NOMO-1 treated with DMSO at 0.1 percent for 48 hours (cell line): ENCODE measurements around the gene SMCO4.
A peak's percentile ranks its signal among the peaks of the same experiment; 100 is the strongest.
"Not testable (repeated sequence)": the region's sequence is repeated elsewhere in the genome, so short reads cannot be mapped to it uniquely, and the experiment has no call there.

Experiments used
- DNase-seq: peaks from one replicate; lab custom pipeline; 2025; ENCODE audit not compliant: unreplicated experiment; lab: John Stamatoyannopoulos, UW

The SMCO4 gene, protein sequence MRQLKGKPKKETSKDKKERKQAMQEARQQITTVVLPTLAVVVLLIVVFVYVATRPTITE

DNA sequence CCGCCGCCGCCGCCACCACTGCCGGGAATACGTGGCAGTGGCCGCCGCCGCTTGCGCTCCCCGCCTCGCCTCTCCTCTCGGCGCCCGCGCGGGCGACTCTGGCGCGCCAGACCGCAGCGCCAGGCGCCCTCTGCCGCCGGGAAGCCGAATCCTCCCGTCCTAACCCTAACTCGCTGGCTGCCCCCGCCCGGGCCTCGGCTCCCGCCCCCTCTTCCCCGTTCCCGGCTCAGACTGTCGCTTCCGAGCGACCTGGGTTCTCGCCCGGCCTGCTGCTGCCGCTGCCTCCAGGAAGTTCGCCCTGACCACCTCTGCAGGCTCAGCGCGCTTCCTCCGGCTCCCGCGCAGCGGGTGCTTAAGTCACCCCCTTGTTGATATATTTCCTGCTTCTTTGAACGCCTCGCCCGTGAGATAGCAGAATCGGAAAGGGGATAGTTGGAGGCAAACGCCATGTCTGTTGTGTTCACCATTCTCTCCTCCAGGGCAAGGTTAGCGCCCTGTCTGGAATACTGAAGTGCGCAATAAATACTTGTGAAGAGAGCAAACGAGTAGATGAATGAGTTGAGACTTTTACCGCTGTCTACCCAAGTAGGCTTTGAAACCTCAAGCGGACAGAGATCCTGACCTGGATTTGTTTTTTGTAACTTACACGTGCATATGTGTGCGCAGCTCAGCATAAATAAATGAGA is at the start of gene SMCO4:
TSS of gene SMCO4 (minus strand) at position 100 of the 686 bp plus-strand sequence. CDS start 64,202 bp downstream, outside the sequence.
- DNase-seq: peak; percentile 57

DNA sequence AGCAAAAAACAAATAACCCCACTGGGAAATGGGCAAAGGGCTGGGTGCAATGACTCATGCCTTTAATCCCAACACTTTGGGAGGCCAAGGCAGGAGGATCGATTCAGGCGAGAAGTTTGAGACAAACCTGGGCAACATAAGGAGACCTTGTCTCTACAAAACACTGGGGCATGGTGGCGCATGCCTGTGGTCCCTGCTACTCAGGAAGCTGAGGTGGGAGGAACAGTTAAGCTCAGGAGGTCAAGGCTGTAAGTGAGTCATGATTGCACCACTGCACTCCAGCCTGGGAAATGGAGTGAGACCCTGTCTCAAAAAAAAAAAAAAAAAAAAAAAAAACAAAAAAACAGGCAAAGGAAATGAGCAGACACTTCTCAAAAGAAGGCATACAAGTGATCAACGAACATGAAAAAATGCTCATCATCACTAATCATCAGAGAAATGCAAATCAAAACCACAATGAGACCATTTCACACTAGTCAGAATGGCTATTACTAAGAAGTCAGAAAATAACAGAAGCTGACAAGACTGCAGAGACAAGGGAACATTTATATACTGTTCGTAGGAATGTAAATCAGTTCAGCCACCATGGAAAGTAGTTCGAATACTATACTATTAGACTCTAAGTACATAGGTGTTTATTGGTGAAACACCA is 48.2 kb upstream of the SMCO4 start:
- DNase-seq: peak; percentile 75

DNA sequence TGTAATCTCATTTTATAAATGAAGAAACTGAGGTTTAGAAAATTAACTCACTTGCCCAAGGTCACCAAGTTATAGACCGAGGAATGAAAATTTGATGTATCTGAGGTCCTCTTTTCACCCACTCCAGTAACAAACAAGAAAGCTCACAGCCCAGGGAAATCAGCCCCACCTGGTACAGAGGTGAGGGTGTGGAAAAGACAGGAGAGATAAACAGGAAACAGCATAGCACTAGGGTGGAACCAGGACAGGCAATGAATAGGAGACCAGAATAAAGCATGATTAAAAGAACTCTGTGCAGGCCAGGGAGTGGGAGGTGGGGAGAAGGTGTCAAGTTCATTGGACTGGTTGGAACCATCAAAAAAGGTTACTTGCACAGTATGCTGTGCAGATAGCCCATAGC is 46.2 kb upstream of the SMCO4 start:
- no peak for DNase-seq

DNA sequence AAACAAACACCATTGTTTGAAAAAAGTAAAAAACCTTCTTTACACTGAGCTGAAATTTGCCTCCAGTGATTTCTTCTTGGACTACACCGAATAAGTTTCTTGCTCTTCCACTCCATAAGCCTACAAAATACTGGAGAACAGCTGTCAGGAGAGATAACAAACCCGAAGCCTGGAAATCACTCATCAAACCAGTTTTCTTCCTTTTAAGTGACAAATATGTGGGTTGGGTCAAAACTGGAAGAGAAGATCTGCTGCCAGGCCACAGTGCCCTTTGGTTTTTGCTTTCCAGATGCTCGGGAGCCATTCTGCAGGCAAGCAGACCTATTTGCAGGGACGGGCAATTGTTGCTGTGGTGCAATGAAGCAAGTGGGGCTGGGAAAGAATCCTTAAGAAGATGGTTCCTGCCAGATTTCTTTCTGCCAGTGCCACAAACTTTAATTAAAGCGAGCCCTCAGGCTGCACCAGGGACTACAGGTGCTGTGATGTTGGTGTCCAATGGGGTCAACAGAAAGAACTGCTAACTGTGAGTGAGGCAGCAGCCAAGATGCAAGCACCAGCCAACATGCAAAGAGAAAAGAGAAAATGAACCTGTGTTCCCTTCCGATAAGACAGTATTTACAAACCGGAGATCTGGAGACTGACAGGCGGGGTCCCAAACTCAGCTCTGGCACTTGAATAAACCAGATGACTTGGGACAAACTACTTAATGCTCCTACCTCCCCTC is 44.8 kb upstream of the SMCO4 start:
- no peak for DNase-seq

DNA sequence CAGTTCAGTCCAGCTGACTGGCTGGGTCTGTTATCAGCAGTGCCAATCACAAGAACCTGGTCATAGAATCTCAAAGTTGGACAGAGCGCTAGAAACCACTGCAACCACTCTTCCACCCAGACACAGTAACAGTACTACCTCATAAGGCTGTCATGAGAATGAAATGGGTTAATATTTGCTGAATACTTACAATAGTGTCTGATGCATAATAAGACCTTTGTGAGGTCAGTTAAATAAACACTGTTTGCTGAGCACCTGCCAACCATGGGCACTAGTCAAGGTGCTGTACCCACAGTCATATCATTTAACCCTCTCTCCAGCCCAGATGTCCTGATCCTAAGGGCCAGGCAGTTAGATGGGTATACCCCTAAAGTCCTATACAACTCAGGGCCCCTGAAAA is 44.2 kb upstream of the SMCO4 start:
- not testable (repeated sequence) for DNase-seq

DNA sequence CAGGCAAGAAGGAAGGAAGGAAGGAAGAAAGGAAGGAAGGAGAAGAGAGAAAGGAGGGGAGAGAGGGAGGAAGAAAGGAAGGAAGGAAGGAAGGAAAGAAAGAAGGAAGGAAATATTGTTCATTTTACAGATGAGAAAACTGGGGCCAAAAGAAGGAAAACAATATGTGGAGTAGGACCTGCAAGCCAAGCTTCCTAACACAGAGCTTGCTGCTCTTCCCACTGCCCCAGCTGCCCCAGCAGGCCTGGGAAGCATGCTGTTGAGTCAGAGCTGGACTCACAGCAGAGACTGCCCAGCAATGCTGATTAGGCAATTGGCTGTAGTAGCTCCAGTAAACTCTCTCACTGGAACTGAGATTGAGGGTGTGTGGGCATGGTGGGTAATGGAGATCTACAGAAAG is 42.6 kb upstream of the SMCO4 start:
- DNase-seq: no peak

DNA sequence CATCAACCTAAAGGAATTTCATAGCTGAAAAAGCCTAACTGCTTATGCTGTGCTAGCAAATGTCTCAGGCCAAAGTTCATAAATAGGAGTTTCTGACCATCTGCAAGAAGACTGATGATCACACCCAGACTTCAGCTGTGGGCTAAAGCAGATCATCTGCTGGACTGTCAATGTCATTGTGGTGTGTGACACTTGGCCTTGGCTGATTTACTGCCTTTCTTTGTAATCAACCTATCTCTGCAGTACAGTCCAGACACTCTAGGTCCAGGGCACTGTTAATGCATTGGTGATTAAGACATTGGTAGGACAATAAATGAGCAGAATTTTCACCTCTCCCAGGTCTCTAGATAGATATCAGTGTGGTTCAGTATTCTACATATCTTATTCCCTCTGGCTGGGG is 40.3 kb upstream of the SMCO4 start:
- no peak for DNase-seq

DNA sequence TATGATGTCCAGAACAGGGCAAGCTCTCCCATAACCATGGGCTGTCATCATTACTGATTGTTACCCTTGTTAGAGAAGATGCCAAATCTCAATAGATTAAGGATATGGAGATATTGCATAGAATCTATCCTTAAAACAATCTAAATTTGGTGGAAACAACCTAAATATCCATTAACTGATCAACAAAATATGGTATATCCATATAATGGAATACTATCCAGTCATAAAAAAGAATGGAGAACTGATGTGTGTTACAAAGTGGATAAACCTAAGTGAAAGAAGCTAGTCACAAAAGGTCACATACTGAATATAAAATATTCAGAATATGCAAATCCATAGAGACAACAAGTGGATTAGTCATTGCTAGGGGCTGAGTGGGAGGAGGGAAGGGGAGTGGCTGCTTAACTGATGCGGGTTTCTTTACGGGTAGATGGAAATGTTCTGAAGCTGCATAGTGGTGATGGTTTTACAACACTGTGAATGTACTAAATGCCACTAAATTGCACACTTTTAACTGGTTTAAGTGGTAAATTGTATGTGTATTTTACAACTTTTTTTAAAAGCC is 36.1 kb upstream of the SMCO4 start:
- no peak for DNase-seq

DNA sequence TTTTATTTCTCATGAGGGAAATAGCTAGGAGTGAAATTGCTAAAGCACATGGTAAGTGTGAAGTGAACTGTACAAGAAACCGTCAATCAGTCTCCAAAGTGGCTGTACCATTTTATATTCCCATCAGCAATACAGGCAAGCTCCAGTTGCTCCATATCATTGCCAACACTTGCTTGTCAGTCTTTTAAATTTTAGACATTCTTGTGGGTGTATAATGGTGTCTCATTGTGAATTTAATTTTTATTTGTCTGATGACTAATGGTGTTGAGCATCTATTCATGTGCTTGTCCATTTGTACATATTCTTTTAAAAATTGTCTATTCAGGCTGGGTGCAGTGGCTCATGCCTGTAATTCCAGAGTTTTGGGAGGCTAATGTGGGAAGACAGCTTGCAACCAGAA is 34.1 kb upstream of the SMCO4 start:
- DNase-seq: no peak

DNA sequence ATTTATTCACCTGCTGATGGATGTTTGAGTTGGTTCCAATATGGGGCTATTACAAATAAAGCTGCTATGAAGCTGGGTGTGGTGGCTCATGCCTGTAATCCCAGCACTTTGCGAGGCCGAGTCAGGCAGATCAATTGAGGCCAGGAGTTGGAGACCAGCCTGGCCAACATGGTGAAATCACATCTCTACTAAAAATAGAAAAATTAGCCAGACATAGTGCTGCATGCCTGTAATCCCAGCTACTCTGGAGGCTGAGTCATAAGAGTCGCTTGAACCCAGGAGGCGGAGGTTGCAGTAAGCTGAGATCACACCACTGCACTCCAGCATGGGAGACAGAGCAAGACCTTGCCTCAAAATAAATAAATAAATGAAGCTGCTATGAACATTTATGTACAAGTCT is 33.7 kb upstream of the SMCO4 start:
- not testable (repeated sequence) for DNase-seq

DNA sequence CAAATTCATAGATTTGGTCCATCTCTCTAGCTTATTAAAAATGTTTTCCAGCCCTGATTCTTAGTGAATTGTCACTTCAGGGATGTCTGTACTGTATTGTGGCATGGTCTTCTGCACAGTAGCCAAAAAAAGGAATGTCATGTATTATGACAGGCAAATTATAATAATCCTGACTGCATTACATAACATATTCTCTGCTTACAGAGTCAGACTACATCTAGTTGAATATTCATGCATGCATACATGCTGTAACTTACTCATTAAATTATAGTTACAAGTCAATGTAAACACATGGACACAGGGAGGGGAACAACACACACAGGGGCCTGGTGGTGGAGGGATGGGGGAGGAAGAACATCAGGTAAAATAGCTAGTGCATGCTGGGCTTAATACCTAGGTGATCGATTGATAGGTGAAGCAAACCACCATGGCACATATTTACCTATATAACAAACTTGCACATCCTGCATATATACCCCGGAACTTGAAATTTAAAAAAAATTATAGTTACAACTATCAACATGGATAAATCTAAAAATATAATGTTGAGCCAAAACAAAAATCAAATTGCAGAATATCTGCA is 31.5 kb upstream of the SMCO4 start:
- no peak for DNase-seq

DNA sequence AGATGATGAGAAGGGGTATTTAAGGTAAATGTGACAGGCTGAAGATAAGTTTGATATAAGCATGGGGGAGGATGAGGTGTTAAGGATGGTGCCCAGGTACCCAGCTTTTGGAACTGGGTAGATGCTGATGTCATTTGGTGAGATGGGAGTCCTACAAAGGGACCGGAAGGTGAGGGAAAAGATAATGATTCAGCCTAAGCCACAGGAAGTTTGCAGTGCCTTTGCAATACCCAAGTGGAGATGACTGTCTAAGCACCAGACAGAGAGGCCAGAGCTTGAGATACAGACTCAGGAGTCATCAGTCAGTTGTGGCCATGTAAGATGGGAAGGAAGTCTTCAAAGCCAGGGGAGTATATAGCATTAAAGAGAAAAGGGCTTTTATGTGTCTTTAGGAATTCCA is 30.0 kb upstream of the SMCO4 start:
- DNase-seq: peak; percentile 13

DNA sequence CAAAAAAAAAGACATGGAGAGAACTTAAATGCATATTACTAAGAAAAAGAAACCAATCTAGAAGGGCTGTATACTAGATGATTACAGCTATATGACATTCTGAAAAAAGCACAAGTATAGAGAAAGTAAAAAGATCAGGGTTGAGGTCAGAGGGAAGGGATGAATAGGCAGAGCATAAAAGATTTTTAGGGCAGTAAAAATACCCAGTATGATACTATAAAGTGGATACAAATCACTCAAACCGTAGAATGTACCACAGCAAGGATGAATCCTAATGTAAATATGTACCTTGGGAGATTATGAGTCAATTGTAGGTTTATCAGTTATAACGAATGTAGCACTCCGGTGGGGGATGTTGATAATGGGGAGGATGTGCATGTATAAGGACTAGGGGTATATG is 29.4 kb upstream of the SMCO4 start:
- DNase-seq: no peak

DNA sequence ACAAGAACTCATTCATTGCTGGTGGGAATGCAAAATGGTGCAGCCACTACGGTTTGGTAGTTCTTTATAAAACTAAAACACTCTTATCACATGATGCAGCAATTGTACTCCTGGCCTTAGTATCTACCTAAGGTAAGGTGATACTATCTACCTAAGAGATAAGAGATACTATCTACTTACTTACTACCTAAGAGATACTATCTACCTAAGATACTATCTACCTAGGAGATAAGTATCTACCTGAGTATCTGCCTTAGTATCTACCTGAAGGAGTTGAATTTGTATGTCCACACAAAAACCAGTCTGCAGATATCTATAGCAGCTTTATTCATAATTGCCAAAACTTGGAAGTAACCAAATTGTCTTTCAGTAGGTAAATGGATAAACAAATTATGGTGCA is 29.0 kb upstream of the SMCO4 start:
- no peak for DNase-seq

DNA sequence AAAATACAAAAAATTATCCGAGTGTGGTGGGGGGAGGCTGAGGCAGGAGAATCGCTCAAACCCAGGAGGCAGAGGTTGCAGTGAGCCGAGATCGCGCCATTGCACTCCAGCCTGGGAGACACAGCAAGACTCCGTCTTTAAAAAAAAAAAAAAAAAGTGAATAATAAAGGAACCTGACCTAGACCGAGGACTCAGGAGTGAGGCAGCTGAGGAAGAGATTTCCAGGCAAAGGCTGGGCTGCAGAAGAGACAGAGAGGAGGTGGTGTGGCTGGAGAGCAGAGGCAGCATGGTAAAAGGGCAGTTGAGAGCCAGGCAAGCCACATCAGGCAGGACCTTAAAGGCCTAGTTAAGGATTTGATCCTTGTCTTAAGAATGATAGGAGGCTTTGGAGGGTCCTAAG is 28.4 kb upstream of the SMCO4 start:
- DNase-seq: no peak

DNA sequence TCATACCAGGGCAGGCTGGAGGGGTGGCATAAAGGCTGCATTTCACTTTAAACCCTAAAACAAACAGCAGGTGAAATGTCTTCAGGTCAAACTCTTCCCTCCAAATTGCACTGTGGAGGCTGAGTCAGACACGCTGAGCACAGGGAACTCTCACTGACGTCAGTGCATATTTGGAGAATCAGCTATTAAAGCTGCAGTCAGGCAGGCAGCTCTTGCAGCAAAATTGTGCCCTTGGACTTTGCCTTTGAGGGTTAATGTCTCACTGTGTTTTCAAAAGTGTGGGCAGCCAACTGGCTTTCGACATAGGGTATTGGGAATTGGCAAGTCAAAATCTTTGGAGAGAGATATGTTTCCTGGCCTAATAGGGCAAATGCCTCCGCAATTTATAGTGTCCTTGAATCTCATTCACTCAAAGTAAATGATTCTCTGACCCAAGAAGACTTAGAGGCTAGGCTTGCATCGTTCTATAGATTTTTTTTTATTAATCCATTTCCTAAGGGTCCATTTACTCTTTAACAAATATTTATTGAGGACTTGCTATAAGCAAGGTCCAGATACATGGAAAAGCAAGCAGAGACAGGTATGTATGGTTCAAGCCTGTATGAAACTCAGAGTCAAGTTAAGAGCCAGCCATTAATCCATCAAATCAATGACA is 27.7 kb upstream of the SMCO4 start:
- DNase-seq: peak; percentile 10

DNA sequence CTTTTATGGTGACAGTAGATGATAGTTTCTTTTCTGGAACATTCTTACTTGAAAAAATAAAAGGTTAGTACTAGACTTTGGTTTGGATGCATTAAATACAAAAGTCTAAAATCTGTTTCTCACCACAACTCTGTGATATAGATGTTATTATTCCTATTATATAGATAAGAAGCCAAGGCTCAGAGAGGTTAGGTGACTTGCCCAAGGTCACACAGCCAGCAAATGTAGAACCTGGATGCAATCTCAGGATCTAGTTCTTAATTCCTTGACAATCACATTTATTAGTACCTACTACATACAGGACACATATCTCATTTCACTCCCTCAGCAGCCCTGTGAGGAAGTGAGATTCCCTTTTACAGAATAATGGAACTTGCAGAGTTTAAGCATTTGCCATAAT is 26.3 kb upstream of the SMCO4 start:
- no peak for DNase-seq

DNA sequence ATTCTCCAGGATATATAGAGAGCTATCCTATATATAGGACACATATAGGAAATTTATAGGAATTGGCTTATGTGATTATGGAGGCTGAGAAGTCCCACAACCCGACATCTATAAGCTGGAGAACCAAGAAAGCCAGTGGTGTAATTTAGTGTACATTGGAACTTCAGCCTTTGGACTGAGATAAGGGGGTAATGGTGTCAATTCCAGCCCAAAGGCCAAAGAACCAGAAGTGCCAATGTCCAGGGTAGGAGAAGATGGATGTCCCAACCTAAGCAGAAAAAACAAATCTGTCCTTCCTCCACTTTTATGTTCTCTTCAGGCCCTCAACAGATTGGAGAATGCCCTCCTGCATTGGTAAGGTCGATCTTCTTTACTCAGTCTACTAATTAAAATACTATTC is 25.5 kb upstream of the SMCO4 start:
- DNase-seq: no peak

DNA sequence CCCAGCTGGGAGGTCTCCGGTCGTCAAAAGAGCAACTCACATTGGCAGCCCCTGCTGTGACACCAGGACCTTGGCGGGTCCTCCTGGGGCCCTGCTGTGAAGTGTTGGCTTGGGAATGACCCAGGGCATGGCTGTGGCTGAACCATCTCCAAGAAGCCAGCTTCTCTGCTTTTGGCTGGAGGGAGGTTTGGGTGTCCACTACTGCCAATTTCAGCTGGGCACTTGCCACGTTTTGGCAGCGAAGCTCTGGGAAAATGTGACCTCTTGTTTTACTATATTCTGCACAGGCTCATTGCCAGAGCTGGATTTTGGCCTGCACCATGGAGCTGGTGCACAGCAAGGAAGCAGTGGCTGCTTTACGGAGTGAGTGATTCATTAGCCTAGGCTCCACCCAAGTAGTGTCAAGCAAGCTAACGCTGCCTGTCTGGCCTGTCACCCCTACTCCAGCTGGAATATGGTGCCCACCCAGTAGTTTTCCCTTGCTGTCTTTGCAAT is 24.3 kb upstream of the SMCO4 start:
- no peak for DNase-seq

DNA sequence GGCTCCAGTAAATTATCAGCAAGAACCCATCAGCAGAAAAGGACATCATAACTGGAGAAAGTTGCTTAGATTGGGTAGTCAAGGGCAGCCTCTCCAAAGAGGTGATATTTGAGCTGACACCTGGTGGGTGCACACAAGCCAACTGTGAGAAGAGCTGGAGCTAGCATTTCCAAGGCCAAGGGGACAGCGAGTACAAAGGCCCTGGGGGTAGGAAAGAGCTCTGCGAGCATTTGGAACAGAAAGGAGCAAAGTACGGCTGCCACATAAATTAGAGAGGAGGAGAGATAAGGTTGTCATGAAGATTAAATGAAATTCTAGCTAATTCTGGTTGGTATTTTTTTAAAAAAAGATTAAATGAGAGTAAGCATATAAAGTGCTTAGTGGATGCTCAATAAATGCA is 21.7 kb upstream of the SMCO4 start:
- no peak for DNase-seq

DNA sequence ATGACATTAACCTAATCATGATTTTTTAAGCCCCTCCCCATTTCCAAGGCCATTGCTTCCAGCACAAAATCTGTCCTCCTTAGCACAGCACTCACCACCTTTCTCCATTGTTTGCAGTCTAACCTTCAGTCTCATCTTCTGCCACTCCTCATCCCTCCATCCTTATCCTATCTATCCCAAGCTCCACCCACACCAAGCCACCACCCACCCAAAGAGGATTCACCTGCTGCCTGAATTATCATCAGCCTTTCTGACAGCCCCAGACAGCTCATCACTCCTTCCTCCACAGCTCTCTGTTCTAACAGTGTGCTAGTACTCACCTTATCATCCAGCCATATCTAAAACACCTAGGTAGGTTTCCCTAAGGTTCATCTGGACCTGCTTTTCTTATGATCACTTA is 20.7 kb upstream of the SMCO4 start:
- no peak for DNase-seq
